Natural killer cell (primary cell): ENCODE data around the gene RAI14. TPM values are rescaled to one million over a fixed set of nuclear protein-coding genes. Genes with fewer than 3 reads are reported as not detected.

Experiments used
- ATAC-seq, 3 donors: fragments of 150-1000 bp in 2 of 3; fragments of 200-7000 bp in 1 of 3; cut with Tn5 transposase; 1 replicate in 1 of 3; 2 replicates in 2 of 3; pipeline ENCODE4 v1.10.0; 2021; ENCODE audit warnings: mild to moderate bottlenecking in 2 of 3, moderate library complexity in 2 of 3
- DNase-seq, 2 donors: peaks; one replicate each; pipeline versions ENCODE4 v3.0.0 to v3.0.0-alpha.2; 2013 to 2021; ENCODE audit warnings: mixed read lengths in 1 of 2
- H3K27ac ChIP-seq: one replicate; pipeline ENCODE4 v1.5.1; 2013; ENCODE audit warnings: mild to moderate bottlenecking, low read length
- H3K27me3 ChIP-seq: one replicate; pipeline ENCODE4 v1.6.1; 2013; ENCODE audit warnings: low read length; ENCODE audit not compliant: control insufficient read depth, insufficient read depth
- H3K36me3 ChIP-seq: one replicate; pipeline ENCODE4 v1.6.1; 2013; ENCODE audit warnings: low read length; ENCODE audit not compliant: control insufficient read depth, insufficient read depth
- H3K4me1 ChIP-seq: one replicate; pipeline ENCODE4 v1.6.1; 2013; ENCODE audit warnings: low read length; ENCODE audit not compliant: control insufficient read depth, insufficient read depth
- H3K4me3 ChIP-seq: one replicate; pipeline ENCODE4 v1.5.1; 2013; ENCODE audit warnings: low read length
- H3K9me3 ChIP-seq: one replicate; pipeline ENCODE4 v1.6.1; 2013; ENCODE audit warnings: low read length; ENCODE audit not compliant: control insufficient read depth, insufficient read depth
- H3K27ac Mint-ChIP-seq, 2 donors: one replicate each; pipeline ENCODE4 v1.8.0; 2022; ENCODE audit warnings: mild to moderate bottlenecking in 2 of 2, mixed read lengths in 2 of 2, moderate library complexity in 1 of 2
- H3K27me3 Mint-ChIP-seq, 2 donors: one replicate each; pipeline ENCODE4 v1.8.0; 2022; ENCODE audit warnings: low read depth in 2 of 2, mixed read lengths in 2 of 2
- H3K36me3 Mint-ChIP-seq: one replicate; pipeline ENCODE4 v1.8.0; 2022; ENCODE audit warnings: mixed read lengths
- H3K4me1 Mint-ChIP-seq, 2 donors: one replicate each; pipeline ENCODE4 v1.8.0; 2022; ENCODE audit warnings: mixed read lengths in 2 of 2
- H3K4me3 Mint-ChIP-seq: one replicate; pipeline ENCODE4 v1.8.0; 2022; ENCODE audit warnings: mild to moderate bottlenecking, moderate library complexity, mixed read lengths
- H3K9me3 Mint-ChIP-seq, 2 donors: one replicate each; pipeline ENCODE4 v1.8.0; 2022; ENCODE audit warnings: mixed read lengths in 2 of 2
- CTCF ChIP-seq: fragments of 200-600 bp; IDR thresholded peaks from one replicate; pipeline ENCODE4 v1.8.0; 2022; ENCODE audit warnings: antibody characterized with exemption
- WGBS: methylation state at CpG from one replicate; pipeline ENCODE4 v1.1.7; 2013; ENCODE audit warnings: missing lambda C conversion rate; ENCODE audit not compliant: insufficient coverage; 5-methylcytosine and 5-hydroxymethylcytosine counted together
- intact Hi-C: fragments of 100-400 bp; cut with micrococcal nuclease; formaldehyde crosslinking; loops from one replicate; pipeline ENCODE4 v1.14.2; 2022
- total RNA-seq, 4 donors: library from RNA; stranded (reverse); fragments of 120-200 nt in 1 of 4; gene quantifications; one replicate each; pipeline versions ENCODE4 v1.2.3 to v1.2.4, GENCODE V29; 2013 to 2022

RAI14 gene
- total RNA-seq, 3 donors from 2014 or later (not counting 1 experiment from before 2014, with no cell fraction given): 0.40 to 2.9 (median 2.8) TPM

GRCh38 chr5:34791761-34792244 lies 135.7 kb downstream of the RAI14 start:
- Histone ChIP-seq H3K27me3 (no peaks in the 10 kb centered on the region), H3K9me3 (no peaks in the 10 kb centered on the region), H3K27ac (no peak overlapping the region), H3K4me3 (no peak overlapping the region), H3K4me1 (no peaks in the 10 kb centered on the region), H3K36me3 (no peaks in the 10 kb centered on the region)
- TF ChIP-seq CTCF: no peak
- Mint-ChIP-seq H3K4me1 (no peaks in the 10 kb centered on the region), H3K27me3 (peaks cover 0 to 2% of the 10 kb centered on the region in 2 donors), H3K9me3 (peaks cover 0 to 2% of the 10 kb centered on the region in 2 donors), H3K4me3 (no peak overlapping the region), H3K36me3 (no peaks in the 10 kb centered on the region), H3K27ac (no peak overlapping the region)
- ATAC-seq (no peak), DNase-seq (no peak)
- intact Hi-C loops: no loop called here
- WGBS: 89% methylated on average over 5 of the region's 5 CpGs

GRCh38 chr5:34802834-34803563 lies 146.9 kb downstream of the RAI14 start:
- H3K4me1 Mint-ChIP-seq: no peaks in the 10 kb centered on the region
- H3K4me3 Mint-ChIP-seq: no peak overlapping the region
- Histone ChIP-seq H3K4me3 (no peak overlapping the region), H3K9me3 (no peaks in the 10 kb centered on the region), H3K27ac (no peak overlapping the region), H3K4me1 (no peaks in the 10 kb centered on the region), H3K36me3 (no peaks in the 10 kb centered on the region), H3K27me3 (no peaks in the 10 kb centered on the region)
- H3K36me3 Mint-ChIP-seq: no peaks in the 10 kb centered on the region
- DNase-seq (no peak), ATAC-seq (no peak)
- no peak overlapping the region for H3K27ac Mint-ChIP-seq
- 72% methylated on average over 5 of the region's 9 CpGs for WGBS
- intact Hi-C loops: no loop called here
- no peak for TF ChIP-seq CTCF
- no peaks in the 10 kb centered on the region for H3K27me3 Mint-ChIP-seq
- H3K9me3 Mint-ChIP-seq: no peaks in the 10 kb centered on the region

GRCh38 chr5:34803974-34804732 lies 148.0 kb downstream of the RAI14 start:
- no peak for DNase-seq
- H3K36me3 Mint-ChIP-seq: no peaks in the 10 kb centered on the region
- WGBS: 92% methylated on average over 4 of the region's 4 CpGs
- H3K4me3 Mint-ChIP-seq: no peak overlapping the region
- Histone ChIP-seq H3K36me3 (no peaks in the 10 kb centered on the region), H3K9me3 (no peaks in the 10 kb centered on the region), H3K4me1 (no peaks in the 10 kb centered on the region), H3K27ac (no peak overlapping the region), H3K27me3 (no peaks in the 10 kb centered on the region), H3K4me3 (no peak overlapping the region)
- H3K4me1 Mint-ChIP-seq: no peaks in the 10 kb centered on the region
- no peaks in the 10 kb centered on the region for H3K9me3 Mint-ChIP-seq
- H3K27ac Mint-ChIP-seq: no peak overlapping the region
- intact Hi-C loops: no loop called here
- no peak for TF ChIP-seq CTCF
- H3K27me3 Mint-ChIP-seq: no peaks in the 10 kb centered on the region
- ATAC-seq: no peak
